ENCODE measurements around the gene JARID2.

JARID2 gene

DNA sequence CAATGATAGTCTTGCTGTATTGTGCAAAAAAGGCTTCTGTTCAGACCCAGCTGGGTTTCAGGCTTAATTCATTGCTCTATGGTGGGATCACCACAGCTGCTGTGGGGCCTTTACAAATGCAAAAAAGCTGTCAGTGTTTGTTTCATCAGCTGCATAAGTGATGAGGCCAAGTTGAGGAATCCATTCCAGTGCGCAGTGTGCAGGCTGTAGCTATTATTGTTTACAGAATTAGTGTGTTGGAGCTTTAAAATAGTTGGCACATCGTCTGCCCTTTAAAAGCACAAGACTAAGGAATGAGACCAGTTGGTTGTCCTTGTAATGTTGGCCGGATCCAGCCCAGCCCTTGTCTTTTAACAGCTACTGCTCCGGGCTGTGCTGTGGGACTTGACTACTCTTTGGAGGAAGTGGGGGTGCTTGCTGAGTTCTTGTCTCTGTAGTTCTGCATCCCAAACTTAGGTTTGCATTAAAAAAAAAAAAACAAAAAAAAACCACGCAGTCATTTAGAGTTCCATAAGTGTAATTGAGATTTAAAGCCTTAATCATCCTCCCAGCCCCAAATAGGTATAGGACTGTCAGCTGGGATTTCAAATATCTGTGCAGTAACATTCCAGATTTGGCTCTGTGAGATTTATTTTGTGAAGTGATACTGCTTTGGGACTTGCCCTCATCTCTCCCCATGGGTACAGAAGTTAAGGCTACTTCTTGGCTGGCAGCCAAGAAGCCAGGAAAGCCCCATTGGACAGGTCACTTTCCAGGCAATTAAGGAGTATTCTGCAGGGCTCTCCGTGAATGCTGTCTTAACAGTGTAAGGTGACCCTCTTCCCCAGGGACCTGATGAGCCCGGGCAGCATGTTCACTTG is 19.3 kb downstream of the JARID2 start:
- TF ChIP-seq GATA3 (IDR thresholded peaks at IDR 0.05; ENCODE audit: low read depth, low read length) (no peak), GATA2 (IDR thresholded peaks at IDR 0.05; ENCODE audit: low read depth, low read length) (no peak)

DNA sequence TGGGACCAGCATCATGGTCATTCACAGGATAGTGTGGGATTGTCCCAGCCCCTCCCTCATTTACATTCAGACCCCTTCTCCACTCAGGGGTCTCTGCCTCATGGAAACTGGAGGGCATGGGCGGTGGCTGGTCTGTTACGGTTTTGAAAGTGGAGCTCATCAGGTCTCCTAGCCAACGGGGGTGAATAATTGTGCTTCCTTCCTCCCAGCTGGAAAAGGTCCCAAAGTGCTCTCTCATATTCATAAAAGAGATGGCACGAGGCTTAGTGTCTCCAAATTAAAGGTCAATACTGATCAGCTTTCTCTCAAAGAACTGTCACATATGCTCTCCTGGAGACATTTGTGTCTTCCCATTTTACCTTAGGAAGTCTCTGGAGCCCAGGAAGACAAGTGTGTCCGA is 19.9 kb downstream of the JARID2 start:
- no peak for TF ChIP-seq GATA3 (IDR thresholded peaks at IDR 0.05; ENCODE audit: low read depth, low read length)
- TF ChIP-seq GATA2 (IDR thresholded peaks at IDR 0.05; ENCODE audit: low read depth, low read length): no peak

DNA sequence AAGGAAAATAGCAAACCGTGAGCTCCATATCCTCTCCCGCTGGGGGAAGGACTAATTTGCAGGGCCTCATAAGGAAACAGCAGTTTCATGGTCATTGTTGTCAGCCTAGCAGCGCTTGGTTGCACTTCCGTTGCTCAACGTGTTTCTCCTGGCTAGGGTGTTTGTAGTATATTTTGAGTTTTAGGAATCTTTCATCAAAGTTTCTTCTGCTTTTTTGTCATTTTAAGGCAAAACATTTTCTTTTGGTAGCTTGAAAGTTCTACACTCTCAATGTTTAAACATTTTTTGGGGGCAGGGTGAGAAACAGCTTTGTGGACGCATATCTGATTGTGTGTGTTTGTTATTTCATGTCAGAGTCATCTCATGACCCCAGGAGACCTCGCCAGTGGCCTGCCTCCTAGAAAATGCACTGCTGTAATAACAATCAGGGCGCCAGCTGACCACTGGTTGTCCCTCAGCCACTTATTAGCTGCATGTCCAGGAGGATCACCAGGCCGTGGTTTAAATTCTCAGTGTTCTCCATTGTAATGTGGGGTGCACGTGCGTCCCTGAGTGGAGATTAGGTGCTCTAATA is 20.6 kb downstream of the JARID2 start:
- no peak for TF ChIP-seq GATA2 (IDR thresholded peaks at IDR 0.05; ENCODE audit: low read depth, low read length)
- TF ChIP-seq GATA3 (IDR thresholded peaks at IDR 0.05; ENCODE audit: low read depth, low read length): no peak

DNA sequence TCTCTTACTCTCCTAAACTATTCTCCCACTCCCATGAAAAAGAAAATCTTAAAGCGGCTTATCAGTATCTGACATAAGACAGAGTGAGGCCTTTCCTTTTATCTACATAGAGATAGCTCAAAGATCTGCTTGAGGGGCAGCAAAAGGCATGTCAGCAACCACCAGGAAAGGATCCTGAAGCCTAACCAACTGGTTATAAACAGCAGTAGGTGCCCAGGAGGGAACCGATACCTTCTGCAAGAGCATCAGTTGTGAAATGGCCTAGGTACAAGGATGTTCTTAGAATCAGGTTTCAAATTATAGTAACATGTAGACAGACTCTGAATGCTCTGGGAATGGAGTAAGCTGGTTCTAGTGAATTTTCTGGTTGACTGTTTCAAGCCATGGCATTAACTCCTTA is 21.4 kb downstream of the JARID2 start:
- TF ChIP-seq GATA2 (IDR thresholded peaks at IDR 0.05; ENCODE audit: low read depth, low read length) (no peak), GATA3 (IDR thresholded peaks at IDR 0.05; ENCODE audit: low read depth, low read length) (no peak)

DNA sequence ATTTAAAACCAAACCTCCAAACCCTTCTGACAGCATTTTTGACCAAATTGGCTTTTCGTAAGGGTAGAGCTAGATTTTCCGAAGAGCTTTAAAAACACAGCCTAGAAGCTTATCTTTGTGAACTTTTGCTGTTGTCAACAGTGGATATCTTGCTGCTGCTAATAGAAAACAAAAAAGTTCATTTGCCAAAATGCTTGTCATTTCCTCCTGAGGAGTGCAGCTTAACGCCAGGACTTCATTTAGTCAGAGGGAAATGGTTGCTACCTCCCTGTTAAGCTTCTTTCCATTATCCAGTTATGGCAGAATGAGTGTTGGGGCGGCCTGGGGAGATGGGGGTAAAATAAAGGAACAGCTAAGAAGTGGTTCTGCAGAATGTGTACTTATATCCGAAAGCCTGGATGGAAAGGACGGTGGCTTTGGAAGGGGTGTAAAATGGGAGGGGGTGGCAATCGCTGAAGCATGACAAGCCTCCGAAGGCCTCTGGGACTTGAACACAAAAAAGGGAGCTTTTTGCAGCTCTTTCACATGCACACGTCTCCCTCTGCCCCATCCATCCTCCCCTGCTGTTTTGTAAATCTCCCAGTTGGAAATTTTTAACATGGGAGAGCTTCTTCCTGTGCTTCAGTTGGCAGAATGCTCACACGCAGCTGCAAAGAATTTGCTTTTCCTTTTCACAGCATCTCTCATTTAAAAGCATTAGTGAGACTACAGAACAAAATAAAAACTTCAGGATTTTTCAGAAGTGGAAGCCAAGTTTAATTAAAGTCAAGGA is 22.5 kb downstream of the JARID2 start:
- TF ChIP-seq GATA3 (IDR thresholded peaks at IDR 0.05; ENCODE audit: low read depth, low read length) (no peak), GATA2 (IDR thresholded peaks at IDR 0.05; ENCODE audit: low read depth, low read length) (no peak)

GRCh38 chr6:15269011-15269410 is 23.1 kb downstream of the JARID2 start:
- TF ChIP-seq GATA2 (IDR thresholded peaks at IDR 0.05; ENCODE audit: low read depth, low read length) (no peak), GATA3 (IDR thresholded peaks at IDR 0.05; ENCODE audit: low read depth, low read length) (no peak)

GRCh38 chr6:15269619-15270018 is 23.8 kb downstream of the JARID2 start:
- TF ChIP-seq GATA3 (IDR thresholded peaks at IDR 0.05; ENCODE audit: low read depth, low read length) (no peak), GATA2 (IDR thresholded peaks at IDR 0.05; ENCODE audit: low read depth, low read length) (no peak)

GRCh38 chr6:15270402-15270801 is 24.5 kb downstream of the JARID2 start:
- TF ChIP-seq GATA3 (IDR thresholded peaks at IDR 0.05; ENCODE audit: low read depth, low read length): no peak
- no peak for TF ChIP-seq GATA2 (IDR thresholded peaks at IDR 0.05; ENCODE audit: low read depth, low read length)

DNA sequence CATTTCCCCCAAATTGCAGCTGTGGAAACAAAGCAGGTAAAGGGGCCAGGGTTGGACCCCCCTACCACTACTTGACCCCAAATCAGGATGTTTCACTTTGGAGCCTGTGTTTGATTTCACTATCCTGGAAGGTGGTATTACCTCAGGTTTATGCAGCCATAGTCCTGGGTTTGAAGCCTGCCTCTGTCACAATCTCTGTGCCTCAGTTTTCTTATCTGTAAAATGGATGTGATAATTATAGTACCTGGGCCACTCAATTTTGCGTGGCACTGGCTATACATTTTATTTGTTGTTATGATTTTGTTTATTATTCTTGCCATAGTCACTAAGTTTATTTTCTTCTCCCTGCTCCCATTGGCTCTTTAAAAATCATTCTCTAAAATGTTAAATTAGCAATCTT is 26.7 kb downstream of the JARID2 start:
- no peak for TF ChIP-seq GATA2 (IDR thresholded peaks at IDR 0.05; ENCODE audit: low read depth, low read length)

- TF ChIP-seq GATA3 (IDR thresholded peaks at IDR 0.05; ENCODE audit: low read depth, low read length) (no peak), GATA2 (IDR thresholded peaks at IDR 0.05; ENCODE audit: low read depth, low read length) (no peak)
Observed at GRCh38 chr6:15274692-15275387, 29.0 kb downstream of the JARID2 start.

DNA sequence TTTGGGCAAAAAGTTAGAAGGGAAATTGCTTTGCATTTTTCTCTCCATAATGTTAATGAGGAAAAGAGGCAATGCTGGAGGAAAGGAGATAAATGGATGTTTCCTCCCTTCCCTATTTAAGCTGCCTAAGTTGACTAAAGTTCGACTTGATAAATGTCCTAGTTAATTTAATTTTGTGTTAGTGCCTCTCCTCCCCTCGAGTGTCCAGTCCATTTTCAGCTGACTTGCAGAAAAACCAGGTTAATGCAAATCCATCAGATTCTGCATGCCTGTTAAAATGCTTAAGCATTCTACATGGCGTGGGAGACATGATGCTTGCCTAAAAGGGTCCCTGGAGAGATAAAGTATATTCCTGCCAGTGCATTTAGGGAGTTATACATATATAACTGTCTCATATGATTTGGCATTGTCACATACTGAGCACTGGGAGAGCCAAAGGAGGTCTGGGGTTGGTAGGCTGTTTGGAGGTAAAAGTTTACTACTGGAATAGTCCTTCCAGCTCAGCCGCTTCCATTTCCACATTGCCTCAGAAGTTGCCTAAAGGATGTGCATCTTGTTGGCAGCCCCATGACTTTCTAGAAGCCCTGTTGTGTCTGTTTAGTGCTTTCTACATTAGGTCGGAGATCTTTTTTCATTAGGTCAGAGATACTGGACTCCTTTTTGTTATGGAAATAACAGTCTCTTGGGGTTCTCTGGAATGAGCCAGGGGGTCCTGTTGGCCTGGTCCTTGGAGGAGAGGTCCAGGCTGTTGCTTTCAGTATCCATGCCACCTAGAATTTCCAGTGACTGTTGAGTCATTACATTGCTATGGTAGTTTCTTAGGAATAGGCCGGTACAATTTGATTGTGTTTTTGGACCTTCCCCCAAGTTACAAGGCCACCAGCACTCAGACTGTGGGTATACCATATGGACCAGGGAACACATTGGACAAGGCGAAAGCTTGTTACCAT is 30.4 kb downstream of the JARID2 start:
- TF ChIP-seq GATA3 (IDR thresholded peaks at IDR 0.05; ENCODE audit: low read depth, low read length): no peak
- TF ChIP-seq GATA2 (IDR thresholded peaks at IDR 0.05; ENCODE audit: low read depth, low read length): no peak

DNA sequence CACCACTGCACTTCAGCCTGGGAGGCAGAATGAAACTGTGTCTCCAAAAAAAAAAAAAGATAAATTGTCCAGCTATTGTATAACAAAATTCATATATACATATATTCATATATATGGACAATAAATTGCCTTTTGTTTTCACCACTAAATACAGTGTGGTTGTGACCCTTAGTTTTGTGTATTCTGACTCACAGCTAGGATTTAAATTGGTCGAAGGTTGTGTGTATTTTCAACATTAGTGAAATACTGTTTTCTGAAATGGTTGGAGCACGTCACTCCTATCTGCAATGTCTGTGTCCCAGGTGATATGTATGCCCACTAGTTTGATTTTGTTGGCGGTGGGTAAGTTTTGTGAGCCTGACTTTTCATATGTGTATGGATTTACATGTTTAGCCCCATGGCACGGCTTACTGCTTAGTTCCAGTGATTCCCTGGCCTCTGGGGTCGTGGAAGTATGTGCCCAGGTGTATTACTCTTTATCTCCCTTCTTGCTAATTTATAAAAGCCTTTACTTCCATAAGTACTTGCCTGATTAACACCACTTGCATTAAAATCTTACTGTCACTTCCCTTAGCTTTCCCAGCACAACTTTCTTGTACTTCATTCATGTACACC is 33.3 kb downstream of the JARID2 start:
- TF ChIP-seq GATA3 (IDR thresholded peaks at IDR 0.05; ENCODE audit: low read depth, low read length) (no peak), GATA2 (IDR thresholded peaks at IDR 0.05; ENCODE audit: low read depth, low read length) (no peak)

DNA sequence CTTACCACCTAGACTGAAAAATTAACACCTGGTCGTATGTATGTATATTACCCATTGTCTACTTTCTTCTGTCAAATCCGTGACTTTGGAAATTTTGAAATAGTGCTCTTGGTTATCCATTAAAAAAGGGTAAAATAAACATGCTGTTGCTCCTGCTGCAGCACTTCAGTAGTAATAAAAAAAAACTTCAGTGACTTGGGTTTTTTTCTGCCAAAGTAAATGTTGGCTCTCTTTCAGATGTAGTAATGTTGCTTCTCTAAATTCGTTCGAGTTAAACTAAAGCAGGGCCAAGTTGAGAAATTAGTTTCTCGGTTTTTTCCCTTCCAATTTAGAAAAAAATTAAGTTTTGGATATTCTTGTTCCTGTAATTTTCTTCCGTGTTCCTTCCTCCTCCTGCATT is 34.2 kb downstream of the JARID2 start:
- TF ChIP-seq GATA2 (IDR thresholded peaks at IDR 0.05; ENCODE audit: low read depth, low read length): no peak
- TF ChIP-seq GATA3 (IDR thresholded peaks at IDR 0.05; ENCODE audit: low read depth, low read length): no peak

All from SH-SY5Y (cell line).